Retinal pigment epithelial cell (primary cell): ENCODE measurements around the gene SEMA5A.

Experiments used
- DNase-seq: peaks from one replicate; pipeline ENCODE4 v3.0.0-alpha.2; 2010; ENCODE audit warnings: low read depth
- H3K4me3 ChIP-seq: 2 replicates; pipeline ENCODE4 v1.5.1; 2011; ENCODE audit warnings: mild to moderate bottlenecking, low read length, control low read depth, moderate library complexity
- CTCF ChIP-seq: conservative IDR thresholded peaks from 2 replicates; pipeline ENCODE4 v1.5.1; 2011; ENCODE audit warnings: low read depth, low read length, control low read depth, inconsistent platforms

SEMA5A gene

GRCh38 chr5:9168791-9169556 lies 376.9 kb downstream of the SEMA5A start:
- H3K4me3 ChIP-seq, result no peak overlapping the region
- DNase-seq, result no peak
- no peak for TF ChIP-seq CTCF

GRCh38 chr5:9166202-9167112 lies 379.4 kb downstream of the SEMA5A start:
- H3K4me3 ChIP-seq, result no peak overlapping the region
- DNase-seq, result no peak
- TF ChIP-seq CTCF, result no peak

DNA sequence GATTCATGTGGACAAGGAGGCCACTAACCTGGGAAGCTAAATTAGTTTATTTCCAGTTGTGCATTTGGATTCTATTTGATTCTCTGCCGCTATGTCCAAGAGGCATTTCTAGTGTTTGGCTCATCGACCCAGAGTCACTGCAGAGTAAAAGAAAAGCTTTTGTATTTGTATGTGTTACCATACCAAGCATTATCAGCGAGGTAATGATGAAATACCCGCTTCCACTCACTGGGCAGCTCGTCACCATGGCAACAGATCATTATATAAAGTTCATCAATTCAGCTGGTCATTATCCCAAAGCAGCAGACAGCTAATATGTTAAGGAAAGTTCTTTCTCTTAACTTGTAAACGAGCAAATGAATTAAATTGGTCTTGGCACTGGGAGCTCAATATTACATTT lies 380.3 kb downstream of the SEMA5A start:
- H3K4me3 ChIP-seq, result no peak overlapping the region
- DNase-seq, result no peak

GRCh38 chr5:9160747-9161146 lies 385.1 kb downstream of the SEMA5A start:
- no peak for DNase-seq
- no peak for TF ChIP-seq CTCF
- H3K4me3 ChIP-seq, result no peak overlapping the region

More for the DNA sequence above, 380.3 kb downstream of the SEMA5A start:
- TF ChIP-seq CTCF, result no peak

DNA sequence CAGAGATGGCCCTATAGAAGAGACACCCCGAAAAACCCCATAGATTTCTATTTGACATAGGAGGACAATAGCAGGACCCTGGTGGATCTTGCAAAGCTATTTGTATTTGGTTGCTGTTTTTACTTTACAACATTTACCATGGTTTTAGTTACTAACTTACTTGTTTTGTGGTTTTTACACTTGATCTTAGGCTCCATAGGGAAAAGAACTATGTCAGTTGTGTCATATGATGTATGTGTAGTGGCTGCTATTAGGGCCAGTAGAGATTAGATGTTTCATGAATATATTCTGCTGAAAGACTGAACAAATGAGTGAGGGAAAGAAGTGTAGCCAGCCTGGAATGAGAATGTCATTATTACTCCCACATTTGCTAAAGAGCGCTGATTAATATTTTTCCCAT lies 388.1 kb downstream of the SEMA5A start:
- no peak overlapping the region for H3K4me3 ChIP-seq
- DNase-seq, result no peak
- no peak for TF ChIP-seq CTCF

DNA sequence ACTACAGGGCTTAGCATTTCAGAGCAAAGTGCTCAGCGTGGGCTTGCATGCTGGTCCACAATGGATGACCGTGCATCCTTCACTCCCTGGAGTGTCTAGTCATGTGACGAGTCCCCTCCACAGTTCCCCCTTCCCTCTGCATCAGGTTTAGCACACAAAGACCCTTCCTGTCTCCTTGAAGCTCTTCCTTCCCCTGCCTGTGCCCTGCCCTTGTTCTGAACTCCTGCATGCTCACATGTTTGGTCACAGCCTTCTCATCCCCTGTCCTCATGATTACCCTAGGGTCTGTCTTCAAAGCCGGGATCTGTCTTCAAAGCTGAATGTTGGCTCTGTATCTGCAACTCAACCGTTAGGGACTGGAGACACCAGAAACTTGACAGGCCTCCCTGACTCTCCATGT lies 388.9 kb downstream of the SEMA5A start:
- TF ChIP-seq CTCF, result no peak
- no peak overlapping the region for H3K4me3 ChIP-seq
- no peak for DNase-seq
